IPS-18c (cell line): ENCODE measurements around the gene CTCFL.
"Not testable (repeated sequence)": the region's sequence is repeated elsewhere in the genome, so short reads cannot be mapped to it uniquely, and the experiment has no call there.

ENCODE experiments used
- H3K4me3 ChIP-seq: 2 replicates; pipeline ENCODE4 v1.7.0; 2013; ENCODE audit warnings: low read depth, mild to moderate bottlenecking, low read length, moderate library complexity; ENCODE audit not compliant: insufficient read depth
- H3K9me3 ChIP-seq: one replicate; pipeline ENCODE4 v1.6.1; 2013; ENCODE audit warnings: mild to moderate bottlenecking, low read length, moderate library complexity; ENCODE audit not compliant: control insufficient read depth, insufficient read depth

CTCFL gene

GRCh38 chr20:57501461-57502335 lies 23.2 kb downstream of the CTCFL start:
- no peak overlapping the region for H3K4me3 ChIP-seq

GRCh38 chr20:57500962-57501361 lies 24.0 kb downstream of the CTCFL start:
- no peaks in the 10 kb centered on the region for H3K9me3 ChIP-seq
- H3K4me3 ChIP-seq = no peak overlapping the region

More at GRCh38 chr20:57501461-57502335, 23.2 kb downstream of the CTCFL start:
- H3K9me3 ChIP-seq = no peaks in the 10 kb centered on the region

- Histone ChIP-seq H3K9me3 (no peaks in the 10 kb centered on the region), H3K4me3 (no peak overlapping the region)
Observed at GRCh38 chr20:57500235-57500634, 24.7 kb downstream of the CTCFL start.

GRCh38 chr20:57499676-57500075 lies 25.3 kb downstream of the CTCFL start:
- no peak overlapping the region for H3K4me3 ChIP-seq
- H3K9me3 ChIP-seq = no peaks in the 10 kb centered on the region

GRCh38 chr20:57498425-57499400 lies 26.2 kb downstream of the CTCFL start:
- Histone ChIP-seq H3K9me3 (no peaks in the 10 kb centered on the region), H3K4me3 (no peak overlapping the region)

- Histone ChIP-seq H3K4me3 (no peak overlapping the region), H3K9me3 (no peaks in the 10 kb centered on the region)
Observed at GRCh38 chr20:57496592-57496991, 28.3 kb downstream of the CTCFL start.

- no peaks in the 10 kb centered on the region for H3K9me3 ChIP-seq
- no peak overlapping the region for H3K4me3 ChIP-seq
Observed at GRCh38 chr20:57495978-57496377, 29.0 kb downstream of the CTCFL start.

- Histone ChIP-seq H3K9me3 (no peaks in the 10 kb centered on the region), H3K4me3 (no peak overlapping the region)
Observed at GRCh38 chr20:57493091-57493615, 31.8 kb downstream of the CTCFL start.

- Histone ChIP-seq H3K4me3 (no peak overlapping the region), H3K9me3 (no peaks in the 10 kb centered on the region)
Observed at GRCh38 chr20:57491373-57491772, 33.6 kb downstream of the CTCFL start.

GRCh38 chr20:57488277-57488676 lies 36.7 kb downstream of the CTCFL start:
- H3K9me3 ChIP-seq, H3K4me3 ChIP-seq: not testable (repeated sequence)

GRCh38 chr20:57485770-57486169 lies 39.2 kb downstream of the CTCFL start:
- Histone ChIP-seq H3K4me3 (no peak overlapping the region), H3K9me3 (no peaks in the 10 kb centered on the region)

GRCh38 chr20:57484772-57485171 lies 40.2 kb downstream of the CTCFL start:
- H3K9me3 ChIP-seq = no peaks in the 10 kb centered on the region
- no peak overlapping the region for H3K4me3 ChIP-seq

GRCh38 chr20:57483287-57484050 lies 41.5 kb downstream of the CTCFL start:
- no peak overlapping the region for H3K4me3 ChIP-seq
- no peaks in the 10 kb centered on the region for H3K9me3 ChIP-seq

GRCh38 chr20:57482796-57483195 lies 42.1 kb downstream of the CTCFL start:
- H3K9me3 ChIP-seq = no peaks in the 10 kb centered on the region
- H3K4me3 ChIP-seq = no peak overlapping the region

- Histone ChIP-seq H3K9me3 (no peaks in the 10 kb centered on the region), H3K4me3 (no peak overlapping the region)
Observed at GRCh38 chr20:57482148-57482547, 42.8 kb downstream of the CTCFL start.

GRCh38 chr20:57481281-57481711 lies 43.6 kb downstream of the CTCFL start:
- no peak overlapping the region for H3K4me3 ChIP-seq

More at GRCh38 chr20:57481281-57481711, 43.6 kb downstream of the CTCFL start:
- no peaks in the 10 kb centered on the region for H3K9me3 ChIP-seq
